ENCODE measurements around the gene SLC7A9.
"Not testable (repeated sequence)": the region's sequence is repeated elsewhere in the genome, so short reads cannot be mapped to it uniquely, and the experiment has no call there.

SLC7A9 gene

GRCh38 chr19:32824191-32824751 is 45.3 kb downstream of the SLC7A9 start:
- no peak for DNase-seq

- DNase-seq, result no peak
Measured at GRCh38 chr19:32823747-32824102, 45.8 kb downstream of the SLC7A9 start.

DNA sequence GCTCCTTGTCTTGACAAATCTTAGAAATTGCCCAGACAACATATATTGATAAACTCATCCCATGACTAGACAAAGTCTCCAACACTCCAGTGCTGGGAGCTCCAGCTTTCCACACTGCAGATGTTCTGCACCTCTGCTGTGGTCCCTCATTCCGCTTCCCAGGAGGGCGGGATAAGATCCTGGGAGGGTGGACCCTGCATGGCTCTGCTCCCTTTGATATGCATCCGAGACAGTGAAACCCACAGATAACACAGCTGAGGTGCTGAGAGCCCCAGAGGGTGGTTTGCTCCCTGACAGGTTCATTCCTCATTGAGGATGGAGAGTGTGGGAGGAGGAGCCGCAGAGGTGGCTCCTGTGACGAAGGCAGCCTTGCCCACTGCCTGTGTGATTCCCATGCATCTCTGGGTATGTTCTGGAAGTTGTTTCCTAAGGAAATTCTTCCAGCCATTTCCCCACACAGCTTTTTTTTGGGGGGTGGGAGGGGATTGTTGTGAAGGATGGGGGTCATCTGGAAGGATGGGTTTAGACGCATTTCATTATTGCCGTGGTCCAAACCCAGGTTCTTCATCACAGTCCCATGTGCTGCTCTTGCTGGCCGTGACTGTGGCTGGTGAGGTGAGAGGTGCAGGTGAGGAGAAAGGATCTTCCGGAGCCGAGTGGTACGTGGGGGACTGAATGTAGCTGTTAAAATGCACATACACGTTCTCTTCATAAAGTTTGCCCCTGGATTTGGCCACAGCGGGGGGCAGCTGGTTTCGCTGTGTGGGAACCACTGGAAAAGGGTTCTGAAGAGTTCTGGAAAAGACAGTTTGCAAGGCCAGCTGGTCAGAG is 46.4 kb downstream of the SLC7A9 start:
- DNase-seq, result no peak

DNA sequence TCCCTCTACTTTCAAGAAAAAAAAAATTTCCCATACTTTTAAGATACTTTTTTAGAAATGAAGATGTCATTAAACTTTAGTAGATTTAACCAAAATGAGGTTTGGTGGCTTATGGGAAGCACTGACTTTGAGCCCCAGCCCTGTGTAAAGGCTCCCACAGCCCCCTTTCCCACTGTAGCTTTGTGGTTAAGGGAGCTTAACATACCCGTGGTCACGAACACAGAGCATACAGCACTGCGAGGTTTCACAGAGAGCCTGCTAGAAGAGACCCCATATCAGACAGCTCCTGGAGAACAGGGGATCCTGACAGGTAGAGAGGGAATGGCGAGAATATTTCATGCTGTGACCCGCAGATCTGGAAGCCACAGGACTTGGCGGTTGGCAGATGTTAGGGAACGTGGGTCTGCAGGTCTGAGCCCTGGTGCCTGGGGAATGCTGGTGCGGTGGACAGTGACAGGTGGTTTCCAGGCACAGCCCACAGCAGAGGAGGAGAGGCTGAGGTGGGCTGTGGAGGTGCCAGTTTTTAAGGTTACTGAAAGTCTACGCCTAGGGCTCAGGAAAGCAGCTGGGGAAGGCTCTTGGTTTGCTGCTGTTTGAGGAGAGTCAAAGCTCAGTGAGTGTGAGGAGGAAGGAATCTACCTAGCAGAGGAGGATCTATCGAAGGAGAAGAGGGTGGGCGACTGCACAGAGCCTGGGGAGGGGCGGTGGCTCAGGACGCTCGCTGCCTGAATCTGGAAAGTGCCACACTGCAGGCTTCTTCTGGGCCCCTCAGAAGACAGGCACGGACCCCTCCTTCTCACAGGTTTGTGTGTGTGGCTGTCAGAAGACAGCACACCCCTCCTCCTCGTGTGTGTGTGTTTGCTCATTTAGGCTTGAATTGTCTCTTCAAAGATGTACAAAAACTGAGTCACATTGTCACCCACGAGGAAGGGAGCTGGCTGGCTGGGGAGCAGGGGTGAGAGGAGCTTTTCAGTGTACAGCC is 49.9 kb downstream of the SLC7A9 start:
- DNase-seq, result no peak

- DNase-seq, result no peak
Measured at GRCh38 chr19:32818536-32818935, 51.0 kb downstream of the SLC7A9 start.

DNA sequence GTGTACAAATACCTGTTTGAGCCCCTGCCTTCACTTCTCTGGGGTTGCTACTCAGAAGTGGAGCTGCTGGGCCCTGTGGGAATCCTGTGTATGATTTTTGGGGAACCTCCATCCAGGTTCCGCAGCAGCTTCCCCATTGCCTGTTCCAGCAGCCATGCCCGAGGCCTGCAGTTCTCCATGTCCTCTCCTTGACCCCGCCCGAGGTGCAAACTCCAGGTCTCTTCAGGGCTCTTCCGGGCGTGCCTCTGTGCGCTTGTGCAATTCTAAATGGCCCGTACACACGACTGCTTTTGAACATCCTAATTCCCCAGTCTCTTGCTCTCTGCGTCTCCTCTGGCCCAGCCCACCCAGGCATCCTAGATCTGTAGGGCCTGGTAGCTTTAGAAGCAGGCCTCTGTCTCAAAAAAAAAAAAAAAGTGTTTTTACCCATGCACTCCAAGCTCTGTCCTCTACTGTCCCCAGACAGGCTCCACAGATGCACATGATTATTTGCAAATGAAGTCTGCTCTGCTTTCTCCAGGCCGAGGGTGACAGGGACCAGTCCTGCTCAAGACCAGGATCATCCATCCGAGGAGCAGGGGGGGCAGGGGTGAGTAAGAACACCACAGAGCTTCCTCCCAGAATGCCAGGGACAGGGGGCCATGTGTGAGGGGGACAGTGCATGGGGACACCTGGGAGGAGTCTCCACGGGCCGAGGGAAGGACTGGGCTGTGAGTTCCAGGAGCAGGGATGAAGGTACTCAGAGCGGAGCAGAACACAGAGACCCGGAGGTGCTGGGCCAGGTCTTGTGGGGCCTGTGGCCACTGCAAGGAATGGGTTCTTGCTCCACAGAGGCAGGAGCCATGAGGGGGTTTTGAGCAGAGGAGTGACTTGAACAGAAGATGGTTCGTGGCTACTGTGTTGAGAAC is 51.7 kb downstream of the SLC7A9 start:
- no peak for DNase-seq

GRCh38 chr19:32816555-32817099 is 52.9 kb downstream of the SLC7A9 start:
- DNase-seq, result no peak

- no peak for DNase-seq
Measured at GRCh38 chr19:32814624-32815023, 54.9 kb downstream of the SLC7A9 start.

DNA sequence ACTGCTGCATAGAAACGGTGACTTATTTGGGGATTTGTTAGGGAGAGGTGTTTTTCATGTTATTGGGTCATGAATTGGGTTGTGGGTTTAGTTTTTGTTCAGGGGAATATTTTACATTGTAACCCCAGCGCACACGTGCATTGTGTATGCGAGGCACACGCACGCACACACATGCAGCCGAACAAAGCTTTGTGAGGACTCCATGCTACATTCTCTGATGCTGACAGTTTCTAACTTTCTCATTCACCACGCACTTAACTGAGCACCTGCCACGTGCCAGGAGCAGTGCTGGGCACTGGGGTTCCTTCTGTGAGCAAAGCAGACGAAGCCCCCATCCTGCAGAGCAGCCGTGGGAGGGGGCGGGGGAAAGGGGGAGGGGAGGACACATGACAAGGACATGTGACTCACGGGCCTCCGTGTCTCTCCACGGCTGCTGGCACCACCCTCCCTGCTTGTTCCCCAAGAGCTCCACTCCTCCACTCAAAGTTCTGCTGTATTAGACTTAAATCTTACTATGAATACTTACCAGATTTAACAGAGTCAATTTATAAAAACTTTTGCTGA is 55.6 kb downstream of the SLC7A9 start:
- DNase-seq, result no peak

DNA sequence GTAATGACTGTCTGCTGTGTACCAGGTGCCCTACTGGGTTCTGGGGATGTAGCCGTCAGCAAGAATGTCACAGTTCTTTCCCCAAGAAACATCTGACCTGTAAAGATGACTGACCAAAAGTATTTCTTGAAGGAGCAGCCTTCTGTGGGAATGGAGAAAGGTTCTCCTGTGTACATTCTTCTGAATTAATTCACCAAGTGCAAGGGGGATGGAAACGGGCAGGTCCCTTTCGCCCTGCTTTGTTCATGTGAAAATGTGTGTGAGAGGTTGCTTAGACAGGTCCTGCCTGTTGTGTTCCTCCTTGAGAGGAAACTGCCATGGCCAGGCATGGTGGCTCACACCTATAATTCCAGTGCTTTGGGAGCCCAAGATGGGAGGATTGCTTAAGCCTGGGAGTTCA is 57.0 kb downstream of the SLC7A9 start:
- no peak for DNase-seq

DNA sequence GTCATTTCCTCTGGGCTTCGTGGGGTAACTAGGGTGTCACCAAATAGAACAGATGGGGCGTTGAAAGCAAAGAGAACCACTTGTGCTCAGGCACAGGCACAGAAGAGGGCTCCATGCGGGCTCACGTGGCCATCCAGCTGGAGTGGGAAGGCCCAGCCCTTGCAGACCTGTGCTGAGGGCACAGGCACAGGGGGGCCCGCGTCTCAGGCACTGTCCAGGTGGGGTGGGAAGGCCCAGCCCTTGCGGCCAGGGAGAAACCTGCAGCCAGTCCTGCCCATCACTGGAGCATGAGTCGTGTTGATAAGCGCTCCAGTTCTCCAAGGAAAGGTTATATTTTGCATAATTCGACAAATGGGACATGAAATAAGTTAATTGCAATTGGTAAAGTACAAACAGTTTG is 57.5 kb downstream of the SLC7A9 start:
- DNase-seq, result no peak

DNA sequence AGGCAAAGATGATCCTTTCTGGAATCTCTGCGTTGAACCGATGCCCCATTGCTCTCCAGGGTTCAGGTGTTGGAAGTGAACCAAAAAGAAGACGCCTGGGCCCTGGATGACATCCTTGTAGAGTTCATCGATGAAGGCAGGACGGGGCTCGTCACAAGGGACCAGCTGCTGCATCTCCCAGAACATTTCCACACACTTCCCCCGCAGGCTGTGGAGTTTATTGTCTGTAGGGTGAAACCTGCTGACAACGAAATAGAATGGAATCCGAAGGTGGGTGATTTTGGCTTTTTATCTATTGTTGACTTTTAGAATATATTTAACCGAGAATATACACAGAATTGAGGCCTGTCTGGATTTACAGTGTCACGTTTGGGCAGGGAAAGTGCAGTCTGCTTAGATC is 58.4 kb downstream of the SLC7A9 start:
- no peak for DNase-seq

GRCh38 chr19:32810452-32810851 is 59.1 kb downstream of the SLC7A9 start:
- no peak for DNase-seq

- DNase-seq, result no peak
Measured at GRCh38 chr19:32809754-32810153, 59.8 kb downstream of the SLC7A9 start.

DNA sequence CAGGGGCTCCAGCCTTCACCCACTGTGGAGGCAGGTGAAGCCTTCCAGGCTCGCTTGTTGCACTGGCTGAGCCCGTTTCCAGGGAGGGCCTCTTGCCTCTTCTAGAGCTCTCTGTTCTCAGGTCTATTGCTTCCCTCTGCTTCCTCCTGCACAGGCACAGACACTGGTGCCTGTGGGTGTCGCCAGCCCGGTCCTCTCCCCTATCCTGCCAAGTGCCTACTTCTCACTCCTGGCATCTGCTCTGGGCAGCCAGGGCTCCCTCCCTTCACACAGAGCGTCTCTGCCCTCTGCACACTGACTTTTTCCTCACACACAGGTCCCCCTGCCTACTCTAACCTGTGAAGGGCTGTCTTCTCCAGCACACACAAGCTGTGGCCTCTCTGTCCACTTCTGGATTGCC is 60.3 kb downstream of the SLC7A9 start:
- DNase-seq, result no peak

GRCh38 chr19:32808236-32808635 is 61.3 kb downstream of the SLC7A9 start:
- DNase-seq, result no peak

GRCh38 chr19:32802840-32803239 is 66.7 kb downstream of the SLC7A9 start:
- no peak for DNase-seq

DNA sequence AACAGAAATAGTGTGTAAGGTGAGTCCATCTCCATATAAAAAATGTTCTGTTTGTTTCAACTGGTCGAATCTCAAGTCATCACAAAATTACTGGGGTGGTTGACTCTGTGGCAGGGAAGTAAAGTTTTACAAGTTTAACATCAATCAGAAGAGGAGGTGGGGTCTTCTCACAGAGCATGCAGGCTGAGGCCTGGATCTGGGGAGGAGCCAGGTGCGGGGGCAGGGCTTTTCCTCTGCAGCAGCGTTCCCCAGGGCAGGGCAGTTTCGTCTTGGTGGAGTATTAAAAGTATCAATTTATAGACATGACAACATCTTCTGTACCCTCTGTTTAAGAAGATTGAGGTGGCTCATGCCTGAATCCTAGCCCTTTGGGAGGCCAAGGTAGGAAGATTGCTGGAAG is 68.8 kb downstream of the SLC7A9 start:
- DNase-seq, result no peak

GRCh38 chr19:32800191-32800590 is 69.4 kb downstream of the SLC7A9 start:
- DNase-seq, result no peak

- no peak for DNase-seq
Measured at GRCh38 chr19:32798201-32798600, 71.4 kb downstream of the SLC7A9 start.

DNA sequence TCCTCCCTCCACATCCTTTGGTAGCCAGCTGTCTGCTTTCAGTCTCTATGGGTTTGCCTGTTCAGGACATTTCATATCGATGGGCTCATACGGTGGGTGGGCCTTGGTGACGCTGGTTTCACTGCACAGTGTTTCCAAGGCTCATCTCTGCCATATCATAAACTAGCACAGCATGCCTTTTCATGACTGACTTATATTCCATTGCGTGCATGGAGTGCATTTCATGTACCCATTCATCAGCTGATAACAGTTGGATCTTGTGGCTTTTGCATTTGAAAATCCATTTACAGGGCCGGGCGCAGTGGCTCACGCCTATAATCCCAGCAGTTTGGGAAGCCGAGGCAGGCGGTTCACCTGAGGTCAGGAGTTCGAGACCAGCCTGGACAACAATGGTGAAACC is 80.1 kb downstream of the SLC7A9 start:
- no peak for DNase-seq

GRCh38 chr19:32787895-32788294 is 81.7 kb downstream of the SLC7A9 start:
- DNase-seq, result not testable (repeated sequence)
